Nephron progenitor cell (in vitro differentiated cells): ENCODE results near the gene VIM.
"Not testable (repeated sequence)": the region's sequence is repeated elsewhere in the genome, so short reads cannot be mapped to it uniquely, and the experiment has no call there.

Experiments
- DNase-seq: peaks from one replicate; pipeline ENCODE4 v3.0.0; 2021
- H3K27ac Mint-ChIP-seq: 2 replicates; pipeline ENCODE4 v1.8.0; 2021; ENCODE audit warnings: mild to moderate bottlenecking, moderate library complexity, mixed read lengths
- H3K27me3 Mint-ChIP-seq: 2 replicates; pipeline ENCODE4 v1.8.0; 2021; ENCODE audit warnings: mild to moderate bottlenecking, low read depth, mixed read lengths; ENCODE audit not compliant: poor library complexity
- H3K36me3 Mint-ChIP-seq: 2 replicates; pipeline ENCODE4 v1.8.0; 2021; ENCODE audit warnings: low read depth, mixed read lengths
- H3K4me1 Mint-ChIP-seq: 2 replicates; pipeline ENCODE4 v1.8.0; 2021; ENCODE audit warnings: mixed read lengths
- H3K4me3 Mint-ChIP-seq: 2 replicates; pipeline ENCODE4 v1.8.0; 2021; ENCODE audit warnings: mild to moderate bottlenecking, moderate library complexity, mixed read lengths
- H3K9me3 Mint-ChIP-seq: 2 replicates; pipeline ENCODE4 v1.8.0; 2021; ENCODE audit warnings: mild to moderate bottlenecking, moderate library complexity, mixed read lengths
- TF ChIP-seq, protein P1 (sequence below): fragments of 200-600 bp; sonication (generic); IDR thresholded peaks from 2 replicates; pipeline ENCODE4 v1.5.0; 2021; ENCODE audit warnings: antibody characterized with exemption

VIM gene

DNA sequence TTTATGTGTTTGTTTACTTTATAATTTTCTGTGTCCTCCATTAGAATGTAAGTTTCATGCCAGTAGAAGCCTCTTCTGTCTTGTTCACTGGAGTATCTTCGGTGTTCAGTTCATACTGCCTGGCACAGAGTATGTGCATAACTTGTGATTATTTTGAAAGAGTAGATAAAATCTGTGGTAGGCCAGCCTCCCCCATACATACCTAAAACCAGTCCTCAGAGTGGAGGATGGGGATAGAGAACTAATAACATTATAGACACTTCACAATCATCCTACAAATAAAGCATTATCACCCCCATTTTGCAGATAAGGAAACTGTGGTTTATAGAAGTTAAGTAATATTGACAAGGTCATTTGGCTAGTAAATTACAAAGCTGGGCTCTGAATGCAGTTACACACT lies 28.0 kb downstream of the VIM start:
- peaks cover 23% of the 10 kb centered on the region for H3K9me3 Mint-ChIP-seq
- no peak overlapping the region for H3K4me3 Mint-ChIP-seq
- DNase-seq: no peak
- H3K36me3 Mint-ChIP-seq: peaks cover 8% of the 10 kb centered on the region
- TF ChIP-seq, protein P1, sequence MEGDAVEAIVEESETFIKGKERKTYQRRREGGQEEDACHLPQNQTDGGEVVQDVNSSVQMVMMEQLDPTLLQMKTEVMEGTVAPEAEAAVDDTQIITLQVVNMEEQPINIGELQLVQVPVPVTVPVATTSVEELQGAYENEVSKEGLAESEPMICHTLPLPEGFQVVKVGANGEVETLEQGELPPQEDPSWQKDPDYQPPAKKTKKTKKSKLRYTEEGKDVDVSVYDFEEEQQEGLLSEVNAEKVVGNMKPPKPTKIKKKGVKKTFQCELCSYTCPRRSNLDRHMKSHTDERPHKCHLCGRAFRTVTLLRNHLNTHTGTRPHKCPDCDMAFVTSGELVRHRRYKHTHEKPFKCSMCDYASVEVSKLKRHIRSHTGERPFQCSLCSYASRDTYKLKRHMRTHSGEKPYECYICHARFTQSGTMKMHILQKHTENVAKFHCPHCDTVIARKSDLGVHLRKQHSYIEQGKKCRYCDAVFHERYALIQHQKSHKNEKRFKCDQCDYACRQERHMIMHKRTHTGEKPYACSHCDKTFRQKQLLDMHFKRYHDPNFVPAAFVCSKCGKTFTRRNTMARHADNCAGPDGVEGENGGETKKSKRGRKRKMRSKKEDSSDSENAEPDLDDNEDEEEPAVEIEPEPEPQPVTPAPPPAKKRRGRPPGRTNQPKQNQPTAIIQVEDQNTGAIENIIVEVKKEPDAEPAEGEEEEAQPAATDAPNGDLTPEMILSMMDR: no peak
- H3K4me1 Mint-ChIP-seq: peaks cover 10% of the 10 kb centered on the region
- no peak overlapping the region for H3K27ac Mint-ChIP-seq
- peaks cover 8% of the 10 kb centered on the region for H3K27me3 Mint-ChIP-seq

- Mint-ChIP-seq H3K27me3 (peaks cover 6% of the 10 kb centered on the region), H3K9me3 (peaks cover 28% of the 10 kb centered on the region), H3K27ac (no peak overlapping the region), H3K4me3 (no peak overlapping the region), H3K4me1 (peaks cover 10% of the 10 kb centered on the region), H3K36me3 (peaks cover 9% of the 10 kb centered on the region)
- TF ChIP-seq, protein P1: no peak
- no peak for DNase-seq
These were observed 28.6 kb downstream of the VIM start for GRCh38 chr10:17256627-17257026.

DNA sequence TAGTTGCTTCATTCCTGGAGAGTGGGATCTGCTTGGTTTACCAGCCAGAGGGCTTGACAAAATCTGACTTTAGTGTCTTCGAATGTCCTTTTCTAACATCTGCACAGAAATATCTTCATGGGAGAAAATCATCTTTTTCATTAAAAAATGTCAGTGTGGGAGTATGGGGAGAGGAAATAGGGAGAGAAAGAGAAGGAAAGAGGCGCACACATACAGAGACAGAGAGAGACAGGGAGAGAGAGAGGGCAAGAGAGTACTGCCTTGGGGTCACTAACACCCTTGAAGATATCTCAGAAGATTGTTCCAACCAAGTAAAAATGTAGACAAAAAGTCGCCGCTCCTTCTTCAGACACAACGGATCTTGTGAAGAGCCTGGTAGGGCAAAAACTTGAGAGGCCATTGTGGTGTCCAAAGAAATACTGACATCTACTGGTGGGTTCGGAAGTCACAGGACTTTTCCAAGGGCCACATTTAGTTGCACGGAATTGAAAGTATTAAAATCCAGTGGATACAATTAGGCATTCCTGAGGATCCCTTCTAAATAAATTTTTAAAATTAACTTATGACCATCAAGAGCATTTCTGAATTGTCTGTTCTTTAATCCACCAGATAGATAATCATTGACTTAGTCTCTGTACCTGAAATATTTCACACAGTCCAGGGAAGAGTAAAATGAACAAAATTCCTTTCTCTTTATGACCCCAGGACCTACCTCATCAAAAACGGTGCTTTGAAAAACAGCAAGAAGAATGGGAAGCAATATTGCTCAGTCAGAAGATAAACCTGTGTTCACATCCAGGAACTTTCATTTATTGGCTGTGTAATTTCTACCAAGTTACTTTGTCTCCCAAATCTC lies 29.7 kb downstream of the VIM start:
- Mint-ChIP-seq H3K4me1 (peaks cover 10% of the 10 kb centered on the region), H3K27ac (no peak overlapping the region), H3K4me3 (peak overlapping the region; percentile 56), H3K36me3 (peaks cover 13% of the 10 kb centered on the region), H3K27me3 (peaks cover 6% of the 10 kb centered on the region), H3K9me3 (peaks cover 37% of the 10 kb centered on the region)
- TF ChIP-seq, protein P1: peak; percentile 83
- peak; percentile 58 for DNase-seq

- H3K36me3 Mint-ChIP-seq: peaks cover 21% of the 10 kb centered on the region
- peaks cover 1% of the 10 kb centered on the region for H3K4me1 Mint-ChIP-seq
- H3K27ac Mint-ChIP-seq: no peak overlapping the region
- H3K9me3 Mint-ChIP-seq: peaks cover 60% of the 10 kb centered on the region
- H3K4me3 Mint-ChIP-seq: no peak overlapping the region
- DNase-seq: no peak
- TF ChIP-seq, protein P1: no peak
- peaks cover 9% of the 10 kb centered on the region for H3K27me3 Mint-ChIP-seq
These were observed 34.5 kb downstream of the VIM start for GRCh38 chr10:17262502-17262901.

DNA sequence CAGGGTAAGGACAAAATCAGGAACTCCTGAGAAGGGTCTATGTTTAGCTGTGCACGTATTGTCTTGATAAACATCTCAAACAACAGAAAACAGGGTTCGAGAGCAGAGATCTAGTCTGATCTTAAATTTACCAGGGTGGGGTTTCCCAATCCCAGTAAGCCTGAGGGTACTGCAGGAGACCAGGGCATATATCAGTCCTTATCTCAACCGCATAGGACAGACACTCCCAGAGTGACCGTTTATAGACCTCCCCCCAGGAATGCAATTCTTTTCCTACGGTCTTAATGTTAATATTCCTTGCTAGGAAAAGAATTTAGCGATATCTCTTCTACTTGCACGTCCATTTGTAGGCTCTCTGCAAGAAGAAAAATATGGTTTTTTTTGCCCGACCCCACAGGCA lies 35.5 kb downstream of the VIM start:
- TF ChIP-seq, protein P1: no peak
- peaks cover 60% of the 10 kb centered on the region for H3K9me3 Mint-ChIP-seq
- H3K4me3 Mint-ChIP-seq: no peak overlapping the region
- H3K4me1 Mint-ChIP-seq: no peaks in the 10 kb centered on the region
- DNase-seq: no peak
- peaks cover 21% of the 10 kb centered on the region for H3K36me3 Mint-ChIP-seq
- no peak overlapping the region for H3K27ac Mint-ChIP-seq
- peaks cover 9% of the 10 kb centered on the region for H3K27me3 Mint-ChIP-seq

- DNase-seq: no peak
- no peaks in the 10 kb centered on the region for H3K4me1 Mint-ChIP-seq
- TF ChIP-seq, protein P1: no peak
- H3K36me3 Mint-ChIP-seq: peaks cover 21% of the 10 kb centered on the region
- H3K27ac Mint-ChIP-seq: no peak overlapping the region
- peaks cover 6% of the 10 kb centered on the region for H3K27me3 Mint-ChIP-seq
- peaks cover 56% of the 10 kb centered on the region for H3K9me3 Mint-ChIP-seq
- H3K4me3 Mint-ChIP-seq: no peak overlapping the region
These were observed 37.4 kb downstream of the VIM start for GRCh38 chr10:17265468-17265867.

- H3K27me3 Mint-ChIP-seq, DNase-seq, H3K27ac Mint-ChIP-seq, H3K4me3 Mint-ChIP-seq, H3K4me1 Mint-ChIP-seq: not testable (repeated sequence)
- Mint-ChIP-seq H3K9me3 (peaks cover 47% of the 10 kb centered on the region), H3K36me3 (peaks cover 20% of the 10 kb centered on the region)
These were observed 38.5 kb downstream of the VIM start for GRCh38 chr10:17266549-17266948.
